PFSK-1 (cell line): ENCODE results near the gene PRR3.
A peak's percentile ranks its signal among the peaks of the same experiment; 100 is the strongest.

Source experiments
- FOXP2 ChIP-seq: optimal IDR thresholded peaks from 2 replicates; pipeline ENCODE3; 2011; ENCODE audit warnings: borderline replicate concordance, control low read depth, inconsistent platforms; ENCODE audit not compliant: insufficient read depth; ENCODE audit errors: extremely low read length, extremely low read depth
- POLR2AphosphoS5 ChIP-seq: IDR thresholded peaks from 2 replicates; pipeline ENCODE4 v1.6.1; 2012; ENCODE audit warnings: low read depth, mild to moderate bottlenecking, control low read depth, low read length, moderate library complexity
- SIN3A ChIP-seq: IDR thresholded peaks from 2 replicates; pipeline ENCODE4 v1.6.1; 2012; ENCODE audit warnings: mild to moderate bottlenecking, low read length, moderate library complexity, borderline replicate concordance; ENCODE audit not compliant: insufficient read depth
- TAF1 ChIP-seq: IDR thresholded peaks from 2 replicates; pipeline ENCODE4 v1.6.1; 2012; ENCODE audit warnings: low read length, control low read depth, borderline replicate concordance; ENCODE audit not compliant: insufficient read depth
- TF ChIP-seq, protein P1 (sequence below), 2 experiments: IDR thresholded peaks; 2 replicates each; pipeline versions ENCODE4 v1.6.1 to v1.8.0; 2011 to 2012; ENCODE audit warnings: low read depth in 2 of 2, low read length in 2 of 2, control low read depth in 1 of 2, inconsistent platforms in 1 of 2, mild to moderate bottlenecking in 1 of 2, moderate library complexity in 1 of 2; ENCODE audit not compliant: insufficient read depth in 1 of 2

PRR3 gene

DNA sequence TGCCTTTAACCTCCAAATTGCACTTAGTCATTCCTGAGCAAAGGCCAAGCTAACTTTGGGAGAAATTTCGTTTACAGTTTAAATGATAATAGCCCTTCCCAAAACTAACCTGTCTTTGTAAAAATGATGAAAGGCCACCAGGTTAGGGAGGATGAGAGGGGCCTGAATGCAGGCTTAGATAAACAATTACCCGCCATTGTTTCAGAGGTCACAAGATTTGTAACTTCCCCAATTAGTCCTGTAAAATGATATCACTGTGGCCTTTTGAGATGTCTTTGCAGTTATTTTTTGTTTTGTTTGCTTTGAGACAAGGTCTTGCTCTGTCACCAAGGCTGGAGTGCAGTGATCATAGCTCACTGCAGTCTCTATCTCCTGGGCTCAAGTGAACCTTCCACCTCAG lies 27.1 kb upstream of the PRR3 start:
- TF ChIP-seq SIN3A (no peak), TAF1 (no peak), FOXP2 (no peak), POLR2AphosphoS5 (no peak)
- TF ChIP-seq, protein P1, sequence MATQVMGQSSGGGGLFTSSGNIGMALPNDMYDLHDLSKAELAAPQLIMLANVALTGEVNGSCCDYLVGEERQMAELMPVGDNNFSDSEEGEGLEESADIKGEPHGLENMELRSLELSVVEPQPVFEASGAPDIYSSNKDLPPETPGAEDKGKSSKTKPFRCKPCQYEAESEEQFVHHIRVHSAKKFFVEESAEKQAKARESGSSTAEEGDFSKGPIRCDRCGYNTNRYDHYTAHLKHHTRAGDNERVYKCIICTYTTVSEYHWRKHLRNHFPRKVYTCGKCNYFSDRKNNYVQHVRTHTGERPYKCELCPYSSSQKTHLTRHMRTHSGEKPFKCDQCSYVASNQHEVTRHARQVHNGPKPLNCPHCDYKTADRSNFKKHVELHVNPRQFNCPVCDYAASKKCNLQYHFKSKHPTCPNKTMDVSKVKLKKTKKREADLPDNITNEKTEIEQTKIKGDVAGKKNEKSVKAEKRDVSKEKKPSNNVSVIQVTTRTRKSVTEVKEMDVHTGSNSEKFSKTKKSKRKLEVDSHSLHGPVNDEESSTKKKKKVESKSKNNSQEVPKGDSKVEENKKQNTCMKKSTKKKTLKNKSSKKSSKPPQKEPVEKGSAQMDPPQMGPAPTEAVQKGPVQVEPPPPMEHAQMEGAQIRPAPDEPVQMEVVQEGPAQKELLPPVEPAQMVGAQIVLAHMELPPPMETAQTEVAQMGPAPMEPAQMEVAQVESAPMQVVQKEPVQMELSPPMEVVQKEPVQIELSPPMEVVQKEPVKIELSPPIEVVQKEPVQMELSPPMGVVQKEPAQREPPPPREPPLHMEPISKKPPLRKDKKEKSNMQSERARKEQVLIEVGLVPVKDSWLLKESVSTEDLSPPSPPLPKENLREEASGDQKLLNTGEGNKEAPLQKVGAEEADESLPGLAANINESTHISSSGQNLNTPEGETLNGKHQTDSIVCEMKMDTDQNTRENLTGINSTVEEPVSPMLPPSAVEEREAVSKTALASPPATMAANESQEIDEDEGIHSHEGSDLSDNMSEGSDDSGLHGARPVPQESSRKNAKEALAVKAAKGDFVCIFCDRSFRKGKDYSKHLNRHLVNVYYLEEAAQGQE (IDR thresholded peaks at IDR 0.05; ENCODE audit: insufficient read depth in 1 of 2, low read depth in 2 of 2, low read length in 2 of 2): no peak

DNA sequence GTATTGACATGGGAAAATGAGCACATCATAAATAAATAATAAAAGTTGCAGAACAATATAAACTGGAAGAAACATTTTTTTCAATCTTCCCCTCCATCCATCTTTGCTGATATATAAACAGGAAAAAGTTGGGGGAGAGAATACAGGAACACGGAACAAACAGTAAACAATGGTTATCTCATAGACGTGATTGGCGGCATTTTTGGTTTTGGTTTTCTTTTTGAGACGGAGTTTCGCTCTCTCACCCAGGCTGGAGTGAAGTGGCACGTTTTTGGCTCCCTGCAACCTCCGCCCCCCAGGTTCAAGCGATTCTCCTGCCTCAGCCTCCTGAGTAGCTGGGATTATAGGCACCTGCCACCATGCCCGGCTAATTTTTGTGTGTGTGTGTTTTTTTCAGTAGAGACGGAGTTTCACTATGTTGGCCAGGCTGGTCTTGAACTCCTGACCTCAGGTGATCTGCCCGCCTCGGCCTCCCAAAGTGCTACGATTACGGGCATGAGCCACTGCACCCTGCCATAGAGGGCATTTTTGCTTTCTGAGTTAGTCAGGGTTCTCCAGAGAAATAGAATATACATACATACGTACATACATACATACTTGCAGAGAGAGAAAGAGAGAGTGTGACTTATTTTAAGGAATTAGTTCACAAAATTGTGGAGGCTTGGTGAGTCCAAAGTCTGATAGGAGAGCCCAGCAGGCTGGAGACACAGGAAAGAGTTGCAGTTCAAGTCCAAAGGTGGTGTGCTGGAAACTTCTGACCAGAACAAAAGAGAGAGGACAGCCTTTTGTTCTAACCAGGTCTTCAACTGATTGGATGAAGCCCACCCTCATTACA lies 23.4 kb upstream of the PRR3 start:
- TF ChIP-seq TAF1 (no peak), POLR2AphosphoS5 (no peak), SIN3A (no peak), FOXP2 (no peak)
- TF ChIP-seq, protein P1 (IDR thresholded peaks at IDR 0.05; ENCODE audit: insufficient read depth in 1 of 2, low read depth in 2 of 2, low read length in 2 of 2): no peak

DNA sequence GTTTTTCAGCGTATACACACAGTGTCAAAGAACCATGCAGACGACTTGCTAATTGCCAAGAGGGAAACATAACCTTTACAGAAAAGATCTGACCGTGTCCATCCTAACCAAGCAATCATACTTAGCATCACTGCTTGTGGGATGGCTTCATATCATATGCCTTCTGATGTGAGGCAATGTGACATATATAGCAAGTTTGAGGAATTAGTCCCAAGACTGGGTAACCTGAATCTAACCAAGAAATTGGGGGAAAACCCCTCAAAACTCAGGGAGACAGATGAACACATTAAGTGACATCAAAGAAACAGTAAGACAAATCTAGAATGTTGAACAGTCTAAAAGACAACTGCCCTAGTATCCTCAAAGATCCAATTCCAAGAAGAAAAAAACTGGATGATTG lies 19.2 kb upstream of the PRR3 start:
- TF ChIP-seq FOXP2: no peak
- TF ChIP-seq, protein P1 (IDR thresholded peaks at IDR 0.05; ENCODE audit: insufficient read depth in 1 of 2, low read depth in 2 of 2, low read length in 2 of 2): no peak
- TF ChIP-seq POLR2AphosphoS5: no peak
- TF ChIP-seq SIN3A: no peak
- TF ChIP-seq TAF1: no peak

DNA sequence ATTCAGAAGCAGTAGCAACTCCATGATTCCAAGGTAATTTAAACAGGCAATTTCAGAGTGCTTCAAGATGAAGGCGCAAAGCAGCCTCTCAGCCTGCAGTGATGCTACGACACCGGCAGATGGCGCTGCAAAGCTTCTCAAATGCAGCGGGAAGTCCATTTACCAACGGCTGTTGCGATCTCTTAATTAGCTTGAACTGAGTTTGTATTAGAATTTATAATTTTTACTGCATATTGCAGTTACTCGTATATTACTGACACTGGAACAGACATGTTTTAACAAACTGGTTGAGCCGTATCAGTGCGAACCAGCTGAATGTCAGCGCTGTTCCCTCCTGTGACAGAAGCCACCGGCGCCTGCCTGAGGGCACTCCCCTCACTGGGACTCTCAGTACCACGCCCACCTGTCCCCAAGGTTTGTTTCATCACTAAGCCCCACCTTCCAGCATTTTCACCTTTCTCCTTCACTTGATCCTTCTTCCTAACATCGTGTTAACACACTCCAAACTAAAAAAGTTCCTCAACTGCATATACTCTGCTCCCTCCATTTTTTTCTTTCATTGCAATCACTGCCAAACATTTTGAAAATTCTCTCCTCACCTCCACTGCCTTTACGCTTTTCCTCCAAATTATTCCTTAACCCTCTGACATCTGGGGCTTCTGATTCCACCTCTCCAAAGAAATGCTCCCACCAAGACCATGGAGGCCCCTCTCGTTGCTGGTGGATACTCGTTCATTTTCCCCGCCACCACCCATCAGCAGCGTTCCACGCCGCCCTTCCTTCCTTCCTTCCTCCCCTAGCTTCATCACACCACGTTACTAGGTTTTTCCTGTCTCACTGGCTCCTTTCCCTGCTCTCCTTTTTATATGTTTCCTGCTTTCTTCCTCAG lies 15.3 kb upstream of the PRR3 start:
- no peak for TF ChIP-seq FOXP2
- TF ChIP-seq SIN3A: peak; percentile 75; the same call in 1 of the 2 replicates

DNA sequence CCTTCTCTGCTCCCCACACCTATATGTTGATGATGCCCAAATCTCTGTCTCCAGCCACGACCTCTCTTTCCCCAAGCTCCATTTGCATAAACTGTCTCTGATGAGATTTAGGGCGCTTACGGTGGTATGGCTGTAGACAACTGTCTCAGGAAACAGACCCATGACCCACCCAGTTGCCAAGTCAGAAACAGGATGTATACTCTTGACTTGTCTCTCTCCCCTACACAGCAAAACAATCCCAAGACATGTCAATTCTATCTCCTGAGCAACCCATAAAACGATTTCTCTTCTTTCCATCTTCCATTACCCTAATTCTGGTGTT lies 14.7 kb upstream of the PRR3 start:
- TF ChIP-seq POLR2AphosphoS5 (no peak), SIN3A (no peak), TAF1 (no peak), FOXP2 (no peak)
- TF ChIP-seq, protein P1 (IDR thresholded peaks at IDR 0.05; ENCODE audit: insufficient read depth in 1 of 2, low read depth in 2 of 2, low read length in 2 of 2): no peak
